NCI-H2227 (cell line): ENCODE data around the gene E2F2.

Experiments used
- DNase-seq: peaks from one replicate; lab custom pipeline; 2025; ENCODE audit not compliant: unreplicated experiment; lab: John Stamatoyannopoulos, UW

The E2F2 gene

DNA sequence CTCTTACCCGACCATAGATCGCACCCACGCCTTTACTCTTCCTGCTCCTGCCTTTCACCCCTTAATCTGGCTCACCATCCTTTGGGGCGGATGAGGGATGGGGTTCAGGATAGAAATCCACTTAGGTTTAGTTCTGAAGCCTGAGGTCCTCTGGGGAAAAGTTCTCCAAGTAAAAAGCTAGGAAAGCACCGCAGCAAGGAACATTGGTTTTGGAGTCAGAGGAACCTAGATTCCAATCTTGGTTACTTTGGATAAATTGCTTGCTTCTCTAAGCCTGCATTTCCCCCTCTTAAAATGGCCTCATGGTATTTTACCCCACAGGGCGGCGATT lies 46.1 kb downstream of the E2F2 start:
- no peak for DNase-seq

DNA sequence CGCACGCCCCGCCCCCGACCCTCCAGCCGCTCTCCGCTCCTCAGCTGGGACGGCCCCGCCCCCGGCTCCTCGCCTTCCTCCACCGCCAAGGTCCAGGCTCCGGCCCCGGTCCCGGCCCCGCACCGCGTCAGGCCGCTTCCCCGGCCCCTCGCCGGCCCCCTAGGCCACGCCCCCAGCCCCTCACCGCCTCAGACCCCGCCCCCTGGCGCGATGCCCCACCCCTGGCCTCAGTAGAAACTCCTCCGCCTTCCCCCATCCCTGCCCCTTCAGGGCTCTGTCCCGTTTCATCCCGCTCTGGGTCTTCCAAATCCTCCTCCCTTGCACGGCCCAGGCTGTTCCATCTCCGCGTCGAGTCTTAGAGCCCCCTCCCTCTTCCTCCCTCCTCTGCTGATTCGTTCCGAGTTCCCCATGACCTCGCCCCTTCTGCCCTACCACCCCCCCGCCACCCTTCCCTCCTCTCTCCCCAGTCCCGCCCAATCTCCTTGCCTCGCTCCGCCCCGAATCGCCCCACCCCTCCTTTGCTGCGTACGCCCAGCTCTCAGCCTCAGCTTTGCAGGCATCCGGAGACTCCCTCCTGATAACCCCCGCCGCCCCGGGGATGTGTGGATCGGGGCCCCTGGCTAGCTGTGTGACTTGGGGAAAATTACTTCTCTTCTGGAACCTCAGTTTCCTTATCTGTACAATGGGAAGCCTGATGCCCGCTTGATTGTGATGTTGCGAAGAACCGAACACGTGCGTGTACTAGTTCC lies 46.6 kb downstream of the E2F2 start:
- DNase-seq = peak; percentile 96

DNA sequence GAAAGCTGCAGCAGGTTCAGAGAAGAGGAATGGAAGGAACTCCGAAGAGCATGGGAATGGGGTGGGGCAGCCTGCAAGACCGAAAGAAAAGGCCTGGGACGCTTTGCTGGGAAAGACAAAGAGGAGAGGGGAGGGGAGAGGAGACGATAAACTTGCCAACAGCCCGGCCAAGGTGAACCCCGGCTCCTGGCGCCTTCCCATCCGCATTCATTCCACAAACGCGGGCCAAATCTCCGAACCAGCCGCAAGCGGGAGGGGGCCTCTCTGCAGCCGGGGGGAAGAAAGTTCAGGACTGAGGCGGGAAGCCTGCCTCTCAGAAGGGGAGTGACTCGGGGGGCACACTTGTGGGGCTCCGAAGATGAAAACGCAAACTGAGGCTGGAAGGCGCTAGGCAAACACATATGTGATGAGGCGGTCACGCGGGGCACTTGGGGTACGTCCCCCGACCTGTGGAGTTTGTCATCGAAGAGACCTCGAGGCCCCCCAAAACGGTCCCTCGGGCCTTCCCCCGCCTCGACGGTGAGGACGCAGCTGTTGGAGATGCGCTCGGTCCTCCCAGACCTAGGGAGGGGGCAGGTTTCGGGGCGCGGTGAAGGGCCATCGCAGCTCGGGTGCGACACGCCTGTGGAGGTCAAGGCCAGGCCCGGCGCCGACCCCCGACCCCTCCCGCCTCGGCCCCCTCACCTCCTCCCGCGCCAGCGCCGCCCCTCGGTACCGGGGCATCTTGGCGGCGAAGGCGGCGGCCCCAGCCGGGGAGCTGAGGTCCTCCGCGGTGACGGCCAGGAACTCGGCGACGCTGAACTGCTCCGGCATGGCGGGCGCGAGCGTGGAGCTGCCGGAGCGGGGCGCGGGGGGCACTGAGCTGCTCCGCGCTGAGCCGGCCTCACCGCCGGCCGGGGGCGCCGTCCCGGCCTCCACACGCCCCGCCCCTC lies 47.4 kb downstream of the E2F2 start, which contains the start of gene ASAP3:
Gene ASAP3 (minus strand): TSS at position 859 of the 932 bp plus-strand sequence. CDS start 46 bp downstream, at position 813.
- DNase-seq = peak; percentile 48

DNA sequence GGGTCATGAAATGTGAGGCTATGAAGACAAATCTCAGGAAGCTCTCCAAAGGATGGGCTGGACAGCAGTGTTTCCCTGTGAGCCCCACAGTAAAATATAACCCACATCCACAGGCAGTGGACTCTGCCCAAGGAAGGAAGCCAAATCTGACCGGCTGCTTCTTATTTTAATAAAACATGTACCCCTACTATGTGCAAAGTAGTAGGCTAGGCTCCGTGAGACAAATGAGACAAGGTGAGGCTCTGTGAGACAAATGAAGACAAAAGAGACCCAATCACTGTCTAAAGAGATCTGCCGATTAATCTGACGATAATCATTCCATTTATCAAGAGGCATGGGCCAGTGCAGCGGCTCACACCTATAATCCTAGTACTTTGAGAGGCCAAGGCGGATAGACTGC lies 49.1 kb downstream of the E2F2 start:
- DNase-seq = no peak

DNA sequence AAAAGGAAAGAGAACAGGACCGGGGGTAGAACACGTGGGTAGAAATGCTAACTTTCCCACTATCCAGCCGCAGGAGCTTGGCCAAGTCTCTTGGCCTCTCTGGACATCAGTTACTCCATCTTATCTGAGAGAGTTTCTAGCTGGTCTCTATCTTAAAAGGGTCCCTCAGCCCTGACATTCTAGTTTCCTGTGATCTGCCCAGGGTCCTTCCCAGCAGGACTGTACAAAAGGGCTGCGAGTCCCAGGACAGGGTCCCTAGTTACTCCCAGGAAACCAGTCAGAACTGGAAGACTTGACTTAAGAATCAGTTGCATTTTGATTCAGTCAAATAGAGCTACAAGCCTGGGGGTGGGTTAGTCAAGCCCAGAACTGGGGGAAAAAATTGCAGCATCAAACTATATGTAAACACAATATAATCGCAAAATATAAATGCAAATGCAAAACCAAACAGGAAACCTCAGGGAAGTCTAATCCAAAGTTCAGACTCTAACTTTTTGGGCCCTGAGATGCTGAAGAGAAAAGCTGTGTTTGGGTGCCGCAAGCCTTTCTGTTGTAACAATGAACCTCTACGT lies 49.9 kb downstream of the E2F2 start:
- DNase-seq = no peak

DNA sequence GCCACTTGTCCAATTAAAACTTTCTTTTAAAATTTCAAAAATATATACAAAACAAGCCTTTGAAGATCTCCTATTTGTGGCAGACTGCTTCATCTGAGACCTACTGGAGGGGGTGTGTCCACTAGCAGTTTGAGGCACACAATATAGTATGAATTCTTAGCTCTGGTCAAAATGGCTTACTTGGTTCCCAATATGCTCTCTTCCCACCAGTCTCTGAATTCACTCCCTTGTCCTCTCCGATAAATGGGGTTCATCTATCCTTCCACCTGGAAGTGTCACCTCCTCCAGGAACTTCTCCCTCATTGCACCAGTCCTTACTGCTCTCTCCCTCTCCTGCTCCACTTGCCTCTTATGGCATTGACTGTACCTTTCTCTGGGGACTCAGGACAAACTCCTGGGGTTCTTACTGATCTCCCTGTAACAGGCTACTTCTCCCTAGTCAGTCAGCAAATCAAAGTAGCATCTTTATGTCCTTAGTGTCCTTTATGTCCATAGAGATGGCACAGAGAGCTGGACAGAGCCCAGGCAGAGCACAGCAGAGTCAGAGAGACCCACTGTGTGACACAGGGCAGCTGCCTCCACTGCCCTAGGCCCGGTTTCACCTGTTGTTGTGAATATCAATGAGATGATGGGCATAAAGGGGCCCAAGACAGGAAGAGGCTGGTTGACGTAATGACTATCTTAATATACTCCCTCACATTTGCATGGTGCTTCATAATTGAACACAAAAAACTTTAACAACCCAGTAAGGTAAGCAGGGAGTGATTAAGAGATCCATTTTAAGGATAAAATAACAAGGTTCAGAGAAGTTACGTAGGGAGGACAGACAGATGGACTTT lies 50.6 kb downstream of the E2F2 start:
- DNase-seq = no peak

DNA sequence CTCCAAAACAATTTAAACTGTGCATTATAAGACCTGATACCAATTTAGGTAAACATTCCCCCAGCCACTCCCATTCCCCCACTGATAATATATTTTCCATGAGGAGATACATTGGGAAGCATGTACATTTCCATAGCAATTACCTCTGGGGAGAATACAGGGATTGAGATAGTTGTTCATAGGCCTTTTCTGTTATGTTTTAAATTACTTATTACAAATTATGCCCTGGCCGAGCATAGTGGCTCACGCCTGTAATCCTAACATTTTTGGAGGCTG lies 51.4 kb downstream of the E2F2 start:
- DNase-seq = no peak

DNA sequence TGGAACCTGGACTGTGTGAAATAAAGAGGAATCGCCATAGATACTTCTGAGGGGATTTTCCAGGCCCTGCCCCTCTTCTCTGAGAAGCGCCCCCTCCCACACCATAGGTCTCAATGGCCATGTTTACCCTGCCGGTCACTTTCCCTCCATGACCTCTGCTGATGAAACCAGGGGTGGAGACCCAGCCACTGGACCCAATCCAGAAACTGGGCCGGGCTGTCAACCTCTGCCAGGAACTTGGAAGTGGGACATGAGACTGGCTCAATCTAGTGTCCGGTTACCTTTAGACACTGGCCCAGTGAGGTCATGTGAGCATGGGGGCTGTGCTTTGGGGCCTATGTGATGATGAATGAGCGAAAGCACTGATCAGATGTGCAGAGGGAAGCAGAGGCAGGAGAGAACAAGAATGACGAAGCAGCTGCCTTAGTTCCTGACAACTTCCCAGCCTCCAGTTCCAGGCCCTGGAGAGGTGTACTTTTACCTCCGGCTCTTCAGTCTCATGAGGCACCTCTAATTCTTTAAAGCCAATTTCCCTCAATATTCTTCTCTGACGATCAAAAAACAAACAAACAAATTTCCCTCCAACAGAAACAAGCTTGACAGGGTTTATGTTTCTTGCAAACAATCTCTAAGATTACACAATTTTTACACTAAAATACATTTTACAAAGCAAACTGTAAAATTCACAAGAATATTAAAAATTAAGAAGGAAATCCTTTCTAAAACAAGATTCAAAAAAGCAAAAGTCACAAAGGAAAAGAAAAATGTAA lies 52.0 kb downstream of the E2F2 start:
- DNase-seq = no peak

DNA sequence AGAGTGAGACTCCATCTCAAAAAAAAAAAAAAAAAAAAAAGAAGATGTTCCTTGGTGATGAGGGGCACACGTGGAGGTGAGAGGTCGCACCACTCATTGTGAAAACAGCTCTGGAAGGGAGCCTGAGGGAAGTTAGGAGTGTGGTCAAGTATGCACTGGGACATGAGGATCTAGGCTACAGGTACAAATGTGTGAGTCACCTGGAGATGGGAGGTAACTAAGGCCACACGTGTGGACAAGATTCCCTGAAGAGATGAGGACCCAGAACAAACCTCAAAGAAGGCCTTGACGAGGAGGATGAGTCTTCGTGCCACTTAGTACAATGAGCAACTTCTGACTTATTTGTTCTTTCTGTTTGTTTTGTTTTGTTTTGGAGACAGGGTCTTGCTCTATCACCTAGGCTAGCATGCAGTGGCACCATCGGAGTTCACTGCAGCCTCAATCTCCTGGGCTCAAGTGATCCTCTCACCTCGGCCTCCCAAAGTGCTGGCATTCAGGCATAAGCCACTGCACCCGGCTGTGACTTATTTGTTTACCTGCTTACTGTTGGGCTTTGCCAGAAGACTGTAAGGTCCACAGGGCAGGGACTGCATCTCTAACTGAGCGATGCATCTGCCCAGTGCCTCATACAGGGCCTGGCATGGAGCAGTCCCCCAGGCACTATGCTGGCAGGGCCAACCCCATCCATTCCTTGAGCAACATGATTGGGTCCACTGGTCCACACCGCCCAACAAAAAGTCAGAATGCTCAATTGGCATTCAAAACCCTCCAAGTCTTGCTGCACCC lies 53.5 kb downstream of the E2F2 start:
- DNase-seq = no peak

DNA sequence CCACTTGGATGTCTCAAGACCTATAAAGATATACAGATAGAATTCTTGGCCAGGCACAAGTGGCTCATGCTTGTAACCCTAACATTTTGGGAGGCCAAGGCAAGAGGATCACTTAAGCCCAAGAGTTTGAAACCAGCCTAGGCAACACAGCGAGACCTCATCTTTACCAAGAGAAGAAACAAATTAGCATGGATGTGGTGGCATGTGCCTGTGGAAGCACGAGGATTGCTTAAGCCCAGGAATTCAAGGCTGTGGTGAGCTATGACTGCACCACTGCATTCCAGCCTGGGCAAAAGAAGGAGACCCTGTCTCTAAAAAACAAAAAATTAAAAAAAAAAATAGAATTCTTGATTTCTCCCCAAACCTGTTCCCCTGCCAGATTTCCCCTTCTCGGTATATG lies 55.4 kb downstream of the E2F2 start:
- no peak for DNase-seq

DNA sequence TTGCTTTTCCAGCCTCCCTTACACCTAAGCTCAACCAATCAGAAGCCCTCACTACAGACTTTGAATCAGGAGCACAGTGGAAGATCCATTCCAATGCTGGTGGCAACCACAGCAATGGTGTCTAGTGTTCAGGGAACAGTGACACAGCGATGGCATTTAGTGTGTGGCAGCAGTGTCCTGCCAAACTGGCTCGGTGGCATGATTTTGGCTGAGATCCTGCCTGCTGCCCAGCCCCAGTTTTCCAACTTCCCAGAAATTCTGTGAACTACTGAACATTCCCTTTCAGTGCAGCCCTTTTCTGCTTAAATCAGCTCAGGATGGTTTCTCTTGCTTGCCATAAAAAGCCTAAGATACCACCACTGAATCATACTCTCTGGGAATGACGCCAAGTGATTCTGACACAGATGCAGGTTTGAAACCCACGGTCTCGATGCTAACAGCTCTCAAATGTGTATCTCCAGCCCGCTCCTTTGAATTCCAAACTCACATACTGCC lies 55.9 kb downstream of the E2F2 start:
- DNase-seq = no peak

DNA sequence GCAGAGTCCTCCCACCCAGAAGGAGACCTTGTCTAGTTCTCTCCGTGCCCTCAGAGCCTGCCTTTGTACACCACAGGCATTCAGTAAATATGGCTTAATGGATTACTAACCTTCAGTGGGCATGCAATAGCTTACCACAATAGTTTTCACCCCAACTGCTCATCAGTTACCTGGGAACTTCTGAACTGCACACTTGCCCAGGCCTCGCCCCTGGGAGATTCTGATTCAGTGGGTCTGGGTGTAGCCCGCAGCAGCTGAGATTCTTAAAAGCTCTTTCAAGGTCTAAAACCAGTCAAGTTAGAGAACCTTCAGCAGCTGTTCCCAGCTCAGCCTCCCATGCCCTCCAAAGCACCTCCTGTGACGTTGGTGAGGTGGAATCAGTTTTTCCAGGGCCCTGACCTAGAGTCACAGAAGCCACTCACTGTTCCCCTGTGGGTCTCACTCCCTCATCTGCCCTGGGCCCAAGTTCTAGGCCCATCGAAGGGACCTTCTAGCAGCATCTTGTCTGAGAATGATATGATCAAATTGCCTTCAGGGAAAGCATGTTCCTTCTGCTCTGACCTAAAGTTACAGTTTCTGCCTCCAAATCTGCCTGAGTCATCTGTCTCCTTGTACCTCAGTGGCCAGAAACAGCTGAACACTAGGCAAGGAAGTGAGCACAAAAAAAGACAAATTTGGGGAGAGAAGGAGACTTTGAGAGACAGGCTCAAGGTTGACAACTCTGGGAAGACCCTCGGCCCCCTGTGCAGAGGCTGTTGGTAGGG lies 57.8 kb downstream of the E2F2 start:
- no peak for DNase-seq

DNA sequence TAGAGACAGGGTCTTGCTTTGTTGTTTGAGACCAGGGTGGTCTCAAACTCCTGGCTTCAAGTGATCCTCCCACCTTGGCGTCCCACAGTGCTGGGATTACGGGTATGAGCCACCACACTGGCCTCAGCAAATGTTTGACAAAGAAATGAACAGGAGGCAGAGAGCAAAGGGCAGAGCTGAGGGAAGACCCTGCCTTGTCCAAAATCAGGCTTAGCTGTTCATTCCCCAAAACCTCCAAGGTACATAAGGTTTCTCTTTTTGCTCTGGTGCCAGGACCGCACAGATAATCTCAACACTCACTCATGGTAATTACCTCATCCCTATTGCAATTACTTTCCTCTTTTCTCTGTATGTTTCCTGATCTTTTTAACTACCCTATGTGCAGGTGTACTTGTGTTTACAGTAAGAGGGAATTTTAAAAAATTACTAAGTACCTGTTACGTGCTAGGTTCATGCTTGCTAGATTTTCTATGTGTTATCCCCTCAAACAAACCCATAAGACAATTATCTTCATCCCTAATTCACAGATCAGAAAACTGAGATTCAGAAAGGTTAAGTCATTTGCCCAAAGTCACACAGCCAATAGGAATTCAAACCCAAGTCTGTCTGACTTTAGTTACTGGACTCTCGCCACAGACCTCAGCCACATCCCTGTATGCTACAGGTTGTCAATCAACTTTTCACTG lies 58.5 kb downstream of the E2F2 start:
- DNase-seq = no peak

DNA sequence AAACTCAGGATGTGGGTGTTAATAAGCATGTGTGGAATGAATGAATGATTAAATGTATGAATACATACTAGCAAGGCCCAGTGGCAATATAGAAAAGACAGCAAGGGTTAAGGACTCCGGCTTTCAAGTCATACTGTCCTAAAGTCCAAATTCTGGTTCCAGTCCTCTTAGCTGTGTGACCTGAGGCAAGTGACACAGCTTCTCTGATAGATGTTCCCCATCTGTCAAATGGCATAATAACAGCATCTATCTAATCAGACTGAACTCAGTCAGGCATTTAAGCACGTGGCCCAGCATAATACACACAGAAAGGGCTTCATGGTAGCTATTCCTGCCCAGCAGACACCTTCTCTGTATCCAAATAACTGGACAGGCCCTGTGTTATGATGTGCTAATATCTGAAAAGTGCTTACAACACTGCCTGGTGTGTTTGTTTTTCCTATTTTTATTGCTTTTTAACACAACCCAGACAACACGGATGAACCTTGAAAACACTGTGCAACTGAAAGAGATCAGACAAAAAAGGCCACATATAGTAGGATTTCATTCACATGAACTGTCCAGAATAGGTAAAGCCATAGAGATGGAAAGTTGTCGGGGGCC lies 59.5 kb downstream of the E2F2 start:
- DNase-seq = no peak

DNA sequence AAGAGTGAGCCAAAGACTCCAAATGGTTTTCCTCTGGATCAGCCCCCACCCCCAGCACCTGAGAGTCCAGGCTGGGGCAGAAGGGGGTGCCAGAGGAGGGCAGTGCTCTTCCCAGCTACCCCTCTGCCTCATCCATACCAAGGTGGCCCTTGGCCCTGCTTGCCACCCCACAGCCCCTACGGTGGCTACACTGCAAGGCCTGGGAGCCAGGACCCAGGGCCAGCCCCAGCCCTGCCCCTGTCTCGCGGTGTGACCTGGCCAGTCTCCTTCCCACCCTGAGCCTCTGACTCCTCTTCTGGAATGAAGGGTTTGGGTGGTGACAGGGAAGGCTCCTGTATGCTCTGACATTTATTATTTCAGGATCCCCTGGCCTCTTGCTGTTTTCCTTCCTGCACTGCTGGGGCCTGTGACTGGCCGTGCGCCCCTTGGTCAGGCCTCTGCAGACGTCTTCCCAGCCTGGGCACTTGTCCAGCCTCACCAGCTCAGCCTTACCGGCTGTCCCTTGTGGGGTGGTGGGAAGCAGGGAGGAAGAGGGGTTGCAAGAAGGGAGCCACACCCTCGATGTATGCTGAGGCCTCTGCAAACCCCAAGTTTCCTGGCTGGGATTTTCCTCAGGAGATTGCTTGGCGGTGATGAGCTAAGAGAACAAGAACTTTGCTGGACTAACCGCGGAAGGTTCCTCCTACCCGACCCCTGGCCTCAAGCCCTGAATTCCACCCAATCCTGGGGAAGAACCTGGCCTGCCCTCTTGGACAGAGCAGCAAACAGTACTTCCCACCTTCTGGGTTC lies 60.6 kb downstream of the E2F2 start:
- DNase-seq = no peak

DNA sequence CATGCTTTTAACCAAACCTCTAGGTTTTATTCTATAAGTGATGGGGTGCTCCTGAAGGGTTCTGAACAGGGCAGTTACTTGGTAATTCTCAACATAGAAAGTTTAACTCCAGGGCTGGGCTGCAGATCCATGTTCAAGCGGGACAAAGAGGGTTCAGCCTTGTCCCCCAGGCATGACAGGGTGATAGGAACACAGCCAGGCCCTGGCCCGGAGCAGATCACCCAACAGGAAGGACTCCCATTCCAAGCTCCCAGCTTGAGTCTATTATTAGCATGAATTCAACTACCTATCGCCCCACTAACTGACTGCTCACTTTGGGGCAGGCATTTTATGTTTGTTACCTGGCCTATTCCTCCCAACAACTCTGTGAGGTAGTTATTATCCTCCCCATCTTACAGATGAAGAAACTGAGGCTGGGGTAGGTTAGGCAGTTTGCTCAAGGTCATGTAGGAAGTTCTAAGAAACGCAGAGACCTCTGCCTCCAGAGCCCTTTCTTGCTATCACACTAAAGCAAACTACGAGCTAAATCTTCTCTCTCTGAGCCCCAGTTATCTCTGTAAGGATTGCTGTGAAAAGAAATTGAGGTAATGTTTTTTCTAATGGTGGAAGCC lies 61.6 kb downstream of the E2F2 start:
- DNase-seq = no peak
